ENCODE measurements around the gene PARP2. TPM values are rescaled to one million over a fixed set of nuclear protein-coding genes. Genes with fewer than 3 reads are reported as not detected.

Gene PARP2
- total and polyA plus RNA-seq, 2 of the 8 experiments (the other 6 are each of a cell fraction or from before 2014, with no cell fraction given): 27.7 to 41.7 TPM

- no peak for TF ChIP-seq SIN3A (conservative IDR thresholded peaks at IDR 0.05 in 1 of 2, IDR thresholded peaks at IDR 0.05 in 1 of 2; ENCODE audit: low read depth in 1 of 2, low read length in 2 of 2)
- TF ChIP-seq MAX (IDR thresholded peaks at IDR 0.05): no peak
- TF ChIP-seq POU5F1 (IDR thresholded peaks at IDR 0.05; ENCODE audit: low read depth, low read length): no peak
- no peak for TF ChIP-seq SP1 (IDR thresholded peaks at IDR 0.05; ENCODE audit: low read depth, low read length)
- no peak for TF ChIP-seq ATF2 (IDR thresholded peaks at IDR 0.05; ENCODE audit: low read length)
These were observed 29.4 kb upstream of the PARP2 start (continued) for GRCh38 chr14:20314026-20314425.

All from H1 (cell line).